B cell (primary cell): Measurements from ENCODE around the gene CYTH4. TPM values are rescaled to one million over a fixed set of nuclear protein-coding genes. Genes with fewer than 3 reads are reported as not detected.

Source experiments
- ATAC-seq: fragments of 200-7000 bp; cut with Tn5 transposase; one replicate; pipeline ENCODE4 v1.10.0; 2021; ENCODE audit warnings: low read depth, mild to moderate bottlenecking, moderate number of reproducible peaks, moderate library complexity
- CTCF ChIA-PET: fragments of 350-600 bp; sonication (Branson Sonifier 250); formaldehyde crosslinking; loops from one replicate; lab custom pipeline; 2021; ENCODE audit warnings: antibody characterized with exemption, inconsistent platforms; lab: Charles Lee
- POLR2A ChIA-PET: fragments of 350-600 bp; sonication (Branson Sonifier 250); formaldehyde crosslinking; loops from one replicate; lab custom pipeline; 2021; ENCODE audit warnings: antibody characterized with exemption; lab: Charles Lee
- DNase-seq: peaks from one replicate; pipeline ENCODE4 v3.0.0; 2013
- H2AFZ ChIP-seq: 2 replicates; pipeline ENCODE4 v1.6.1; 2012; ENCODE audit warnings: mild to moderate bottlenecking, low read depth, low read length; ENCODE audit not compliant: insufficient read depth, poor library complexity, severe bottlenecking
- H3K27ac ChIP-seq, 2 donors: 1 replicate in 1 of 2; 2 replicates in 1 of 2; pipeline ENCODE4 v1.5.1; 2012 to 2013; ENCODE audit warnings: low read length in 2 of 2, mild to moderate bottlenecking in 2 of 2, moderate library complexity in 1 of 2
- H3K27me3 ChIP-seq, 4 experiments: fragments of 200-600 bp in 1 of 4; sonication (generic) in 1 of 4; replicated peaks in 1 of 4; 1 replicate in 2 of 4; 2 replicates in 2 of 4; pipeline versions ENCODE4 v1.6.1 to v1.7.0; 2013 to 2016; ENCODE audit warnings: low read length in 3 of 4, mild to moderate bottlenecking in 2 of 4, mixed read lengths in 1 of 4, moderate library complexity in 1 of 4; ENCODE audit not compliant: insufficient read depth in 4 of 4, control insufficient read depth in 3 of 4; ENCODE audit errors: control extremely low read depth in 1 of 4
- H3K36me3 ChIP-seq, 2 experiments: replicated peaks in 1 of 2; 1 replicate in 1 of 2; 2 replicates in 1 of 2; pipeline versions ENCODE4 v1.6.1 to v1.7.1; 2013; ENCODE audit warnings: low read length in 1 of 2; ENCODE audit not compliant: insufficient read depth in 2 of 2, control insufficient read depth in 1 of 2; ENCODE audit errors: control extremely low read depth in 1 of 2, extremely low read depth in 1 of 2
- H3K4me1 ChIP-seq, 2 donors: fragments of 200-600 bp in 1 of 2; sonication (generic) in 1 of 2; 1 replicate in 1 of 2; 2 replicates in 1 of 2; pipeline versions ENCODE4 v1.5.1 to v1.6.1; 2013 to 2017; ENCODE audit warnings: low read length in 2 of 2; ENCODE audit not compliant: control insufficient read depth in 2 of 2, insufficient read depth in 2 of 2
- H3K4me2 ChIP-seq: replicated peaks from 2 replicates; pipeline ENCODE3; 2012; ENCODE audit warnings: mild to moderate bottlenecking, low read depth, low read length; ENCODE audit not compliant: poor library complexity, severe bottlenecking
- H3K4me3 ChIP-seq, 5 experiments: fragments of 200-600 bp in 1 of 5; sonication (generic) in 1 of 5; 1 replicate in 3 of 5; 2 replicates in 2 of 5; pipeline versions ENCODE4 v1.5.1 to v1.7.0; 2011 to 2016; ENCODE audit warnings: low read length in 4 of 5, mild to moderate bottlenecking in 4 of 5, low read depth in 2 of 5, control low read depth in 1 of 5, moderate library complexity in 1 of 5; ENCODE audit not compliant: insufficient read depth in 1 of 5; ENCODE audit errors: control extremely low read depth in 1 of 5, extremely low read depth in 1 of 5
- H3K79me2 ChIP-seq: fragments of 200-600 bp; sonication (generic); one replicate; pipeline ENCODE4 v1.6.0; 2016; ENCODE audit warnings: low read length; ENCODE audit not compliant: control insufficient read depth, insufficient read depth
- H3K9ac ChIP-seq: fragments of 200-600 bp; sonication (generic); 2 replicates; pipeline ENCODE4 v1.6.1; 2017; ENCODE audit warnings: mild to moderate bottlenecking, low read length, moderate library complexity
- H3K9me3 ChIP-seq, 3 donors: one replicate each; pipeline versions ENCODE4 v1.6.1 to v1.7.1; 2013; ENCODE audit warnings: low read length in 2 of 3; ENCODE audit not compliant: control insufficient read depth in 2 of 3, insufficient read depth in 1 of 3; ENCODE audit errors: control extremely low read depth in 1 of 3
- H4K20me1 ChIP-seq: 2 replicates; pipeline ENCODE4 v1.6.0; 2012; ENCODE audit warnings: mild to moderate bottlenecking, low read length; ENCODE audit not compliant: insufficient read depth, control insufficient read depth, poor library complexity, severe bottlenecking
- H3K27ac Mint-ChIP-seq: one replicate; pipeline ENCODE4 v1.8.0; 2021; ENCODE audit warnings: mixed read lengths
- H3K27me3 Mint-ChIP-seq: one replicate; pipeline ENCODE4 v1.8.0; 2021; ENCODE audit warnings: mixed read lengths
- H3K4me1 Mint-ChIP-seq: one replicate; pipeline ENCODE4 v1.8.0; 2021; ENCODE audit warnings: mixed read lengths
- H3K4me3 Mint-ChIP-seq: one replicate; pipeline ENCODE4 v1.8.0; 2021; ENCODE audit warnings: mixed read lengths
- H3K9me3 Mint-ChIP-seq: one replicate; pipeline ENCODE4 v1.8.0; 2022; ENCODE audit warnings: mixed read lengths; ENCODE audit not compliant: insufficient read depth
- CTCF ChIP-seq: fragments of 200-600 bp; IDR thresholded peaks from one replicate; pipeline ENCODE4 v1.8.0; 2022; ENCODE audit warnings: antibody characterized with exemption, mild to moderate bottlenecking
- EZH2 ChIP-seq: IDR thresholded peaks from 2 replicates; pipeline ENCODE4 v1.6.1; 2012; ENCODE audit warnings: borderline replicate concordance, low read depth, mild to moderate bottlenecking, moderate library complexity, low read length; ENCODE audit not compliant: insufficient read depth, poor library complexity, severe bottlenecking
- WGBS: methylation state at CpG from one replicate; pipeline ENCODE4 v1.1.5; 2013; ENCODE audit warnings: missing lambda C conversion rate; ENCODE audit not compliant: insufficient coverage; 5-methylcytosine and 5-hydroxymethylcytosine counted together
- intact Hi-C: fragments of 100-400 bp; cut with micrococcal nuclease; formaldehyde crosslinking; loops from one replicate; pipeline ENCODE4 v1.10.0; 2022
- polyA plus RNA-seq: library from polyadenylated mRNA; depleted of rRNA; stranded (reverse); fragments of >200 nt; gene quantifications from 2 replicates; pipeline ENCODE4 v1.2.3, GENCODE V29; 2012
- total RNA-seq, 2 donors: library from RNA; stranded (reverse); fragments of 120-200 nt in 1 of 2; gene quantifications; 1 replicate in 1 of 2; 2 replicates in 1 of 2; pipeline versions ENCODE4 v1.2.3 to v1.2.4, GENCODE V29; 2013 to 2022

CYTH4 gene
- total and polyA plus RNA-seq, 2 donors (not counting 1 experiment from before 2014, with no cell fraction given) = 98.0 to 154 TPM

GRCh38 chr22:37279331-37280181, 2.8 kb upstream of the CYTH4 start:
- H3K27ac ChIP-seq = no peak overlapping the region
- intact Hi-C loops = no loop called here
- WGBS = 78% methylated on average over 13 of the region's 17 CpGs
- TF ChIP-seq EZH2 = no peak
- TF ChIP-seq CTCF = no peak
- peak overlapping the region; percentile 38 for H3K4me2 ChIP-seq
- H3K4me1 ChIP-seq = peaks cover 55 to 81% of the 10 kb centered on the region in 2 donors
- H3K79me2 ChIP-seq = peaks cover 49% of the 10 kb centered on the region
- no peaks in the 10 kb centered on the region for H3K9me3 ChIP-seq
- DNase-seq (peak; percentile 41), ATAC-seq (no peak)
- H3K4me3 ChIP-seq = no peak overlapping the region
- POLR2A ChIA-PET = no interaction called here
- CTCF ChIA-PET = interaction anchor here (1.2 to 11.9 kb wide), 3 partner anchors 11 to 30 kb away, joined by 3 to 126 read pairs (median 4); no protein-coding TSS in a partner anchor
- H3K27me3 ChIP-seq = no peaks in the 10 kb centered on the region
- no peak overlapping the region for H2AFZ ChIP-seq
- no peak overlapping the region for H3K9ac ChIP-seq
- H3K27ac Mint-ChIP-seq = peak overlapping the region; percentile 81
- H3K36me3 ChIP-seq = no peaks in the 10 kb centered on the region
- peak overlapping the region; percentile 19 for H3K4me3 Mint-ChIP-seq
- H3K9me3 Mint-ChIP-seq = no peaks in the 10 kb centered on the region
- H4K20me1 ChIP-seq = no peaks in the 10 kb centered on the region
- H3K4me1 Mint-ChIP-seq = peaks cover 80% of the 10 kb centered on the region
- no peaks in the 10 kb centered on the region for H3K27me3 Mint-ChIP-seq

- Mint-ChIP-seq H3K27me3 (no peaks in the 10 kb centered on the region), H3K9me3 (no peaks in the 10 kb centered on the region), H3K27ac (peak overlapping the region; percentile 97), H3K4me1 (peaks cover 76% of the 10 kb centered on the region), H3K4me3 (no peak overlapping the region)
- H3K9me3 ChIP-seq = no peaks in the 10 kb centered on the region
- no peak overlapping the region for H3K9ac ChIP-seq
- H3K36me3 ChIP-seq = peaks cover 0 to 2% of the 10 kb centered on the region in 2 experiments
- intact Hi-C loops = no loop called here
- 99% methylated on average over 5 of the region's 5 CpGs for WGBS
- H3K4me3 ChIP-seq = no peak overlapping the region
- H3K27ac ChIP-seq = no peak overlapping the region
- ATAC-seq (no peak), DNase-seq (no peak)
- H3K4me2 ChIP-seq = no peak overlapping the region
- POLR2A ChIA-PET = interaction anchor here (1.6 kb wide), 1 partner anchor 34 kb away, joined by 3 read pairs; no protein-coding TSS in a partner anchor
- no peaks in the 10 kb centered on the region for H3K27me3 ChIP-seq
- CTCF ChIA-PET = interaction anchor here (1.2 to 11.9 kb wide), 5 partner anchors 12 to 286 kb away, joined by 3 to 126 read pairs (median 9); no protein-coding TSS in a partner anchor
- TF ChIP-seq CTCF (no peak), EZH2 (no peak)
- no peak overlapping the region for H2AFZ ChIP-seq
- peaks cover 51% of the 10 kb centered on the region for H3K79me2 ChIP-seq
- peaks cover 6% of the 10 kb centered on the region for H4K20me1 ChIP-seq
- H3K4me1 ChIP-seq = peaks cover 45 to 80% of the 10 kb centered on the region in 2 donors
Measured at GRCh38 chr22:37280718-37281117, 1.6 kb upstream of the CYTH4 start.
